HG03108 (cell line): ENCODE measurements around the gene PERCC1.

Experiments used
- ATAC-seq: cut with Tn5 transposase; IDR thresholded peaks from one replicate; pipeline ENCODE4 v1.9.1; 2021; ENCODE audit warnings: moderate library complexity; ENCODE audit not compliant: unreplicated experiment

PERCC1 gene

DNA sequence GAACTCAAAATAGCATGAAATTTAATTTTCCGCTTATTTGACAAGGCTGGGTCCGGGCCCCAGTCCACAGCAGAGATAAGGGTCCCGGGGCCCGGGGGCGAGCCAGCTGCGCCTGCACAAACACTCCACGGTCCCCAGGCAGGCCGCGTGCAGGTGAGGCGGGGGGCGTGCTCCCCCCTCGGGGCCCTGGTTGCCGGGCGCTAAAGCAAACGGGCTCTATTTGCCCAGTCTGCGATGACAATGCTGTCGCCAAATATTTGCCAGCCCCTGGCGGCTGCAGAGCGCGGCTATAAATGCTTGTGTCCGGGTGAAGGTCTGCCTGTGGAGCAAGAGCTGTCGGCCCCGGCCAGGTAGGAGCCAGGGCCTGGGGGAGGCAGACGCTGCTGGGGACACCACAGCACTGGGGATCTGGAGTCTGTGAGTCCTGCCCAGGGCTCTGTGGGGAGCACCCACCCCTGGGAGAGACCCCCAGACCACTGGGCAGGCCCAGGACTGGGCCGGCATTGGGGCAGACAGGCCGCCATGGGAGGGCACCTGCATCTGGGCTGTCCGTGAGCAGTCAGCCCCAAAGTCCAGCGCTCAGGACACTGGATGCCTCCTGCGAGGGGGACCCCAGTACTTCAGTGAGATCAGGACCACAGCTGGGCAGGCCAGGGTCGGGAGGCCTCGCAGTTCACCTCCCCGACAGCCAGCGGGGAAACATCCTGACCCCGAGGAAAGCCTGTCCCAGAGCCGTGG is at the start of gene PERCC1:
Gene PERCC1, plus strand, starts transcription at position 320 of the 738 bp plus-strand sequence. CDS start 1,516 bp downstream, outside the sequence.
- ATAC-seq = no peak

DNA sequence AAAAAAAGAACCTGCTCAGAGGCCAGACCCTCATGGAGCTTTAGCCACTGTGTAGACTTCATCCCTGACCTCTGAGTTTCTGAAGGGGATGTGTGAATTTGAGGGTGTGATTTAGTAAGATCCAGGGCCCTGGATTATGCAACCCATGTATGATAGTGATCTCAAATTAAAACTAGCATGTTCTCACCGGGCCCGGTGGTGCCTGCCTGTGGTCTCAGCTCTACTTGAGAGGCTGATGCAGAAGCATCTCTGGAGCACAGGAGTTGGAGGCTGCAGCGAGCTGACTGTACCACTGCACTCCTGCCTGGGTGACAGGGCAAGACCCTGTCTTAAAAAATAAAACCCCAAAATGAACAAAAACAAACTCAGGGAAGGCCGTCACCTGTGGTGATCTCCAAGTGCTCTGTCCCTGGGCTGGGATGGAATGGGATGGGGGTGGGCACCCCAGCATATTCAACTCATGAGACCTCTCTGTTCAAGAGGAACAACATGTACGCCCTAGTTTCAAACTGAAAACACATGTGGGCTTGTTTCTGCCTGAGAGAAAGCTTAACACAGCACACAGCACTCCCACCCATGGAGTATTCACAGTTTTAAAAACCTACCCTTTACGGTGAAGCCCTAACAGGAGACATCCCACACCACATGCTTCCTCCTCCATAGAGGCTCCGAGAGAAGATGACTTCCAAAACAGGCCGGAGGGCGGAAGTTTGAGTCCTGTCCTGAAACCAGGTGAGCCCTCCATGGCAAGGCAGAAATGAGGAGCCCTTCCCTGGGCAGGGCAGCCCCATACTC is 49.1 kb upstream of the PERCC1 start:
- no peak for ATAC-seq

DNA sequence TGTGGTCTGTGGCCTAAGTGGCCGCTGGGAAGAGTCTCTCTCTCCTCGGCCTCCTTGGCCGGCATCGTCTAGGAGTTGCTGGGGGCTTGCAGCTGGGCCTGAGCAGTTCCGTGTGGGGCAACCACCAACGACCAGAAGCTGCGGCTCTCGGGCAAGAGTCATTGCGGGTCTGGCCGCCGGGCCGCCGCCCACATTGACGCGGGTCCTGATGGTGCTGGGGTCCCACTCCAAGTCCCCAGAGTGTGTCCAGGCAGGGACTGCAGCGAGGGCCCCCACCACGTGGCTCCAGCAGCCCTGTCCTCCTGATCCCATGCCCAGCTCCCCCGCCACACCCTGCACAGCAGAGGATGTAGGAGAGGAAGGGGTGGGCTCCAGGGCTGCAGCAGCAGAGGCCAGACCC is 47.3 kb upstream of the PERCC1 start:
- ATAC-seq = no peak

DNA sequence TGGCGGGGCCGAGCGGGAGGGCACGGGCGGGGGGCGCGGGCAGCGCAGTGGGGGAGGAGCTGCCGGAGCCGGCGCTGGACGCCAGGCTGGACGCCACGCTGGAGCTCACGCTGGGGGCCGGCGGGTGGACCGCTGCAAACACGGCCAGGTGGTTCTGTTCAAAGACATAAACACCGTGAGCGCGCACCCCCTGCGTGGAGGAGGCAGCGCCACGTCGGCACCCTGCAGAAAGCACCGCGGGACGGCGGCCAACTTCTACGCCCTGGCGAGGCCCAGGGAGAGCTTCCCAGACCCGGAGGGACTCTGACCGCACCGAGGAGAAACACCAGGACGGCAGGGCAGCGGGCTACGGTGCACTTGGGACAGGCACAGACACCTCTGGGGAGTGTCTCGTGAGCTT is 45.6 kb upstream of the PERCC1 start:
- no peak for ATAC-seq

DNA sequence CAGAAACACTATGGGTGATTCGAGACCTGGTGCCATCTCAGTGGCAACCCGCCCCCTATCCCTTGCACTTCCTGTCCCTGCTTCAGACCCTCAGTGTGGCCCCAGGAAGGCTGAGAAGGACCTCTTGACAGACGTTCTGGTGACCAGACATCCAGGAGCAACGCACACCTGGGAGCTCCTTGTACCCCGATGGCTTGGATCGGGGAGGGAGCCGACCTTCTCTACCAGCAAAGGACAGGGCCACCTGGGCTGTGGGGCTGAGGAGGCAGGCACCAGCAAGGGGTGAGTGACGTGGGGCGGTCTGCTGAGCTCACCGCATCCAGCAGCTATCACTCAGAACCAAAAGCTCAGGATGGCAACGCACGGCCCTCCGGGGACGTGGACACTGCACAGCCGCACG is 43.5 kb upstream of the PERCC1 start:
- ATAC-seq = no peak

DNA sequence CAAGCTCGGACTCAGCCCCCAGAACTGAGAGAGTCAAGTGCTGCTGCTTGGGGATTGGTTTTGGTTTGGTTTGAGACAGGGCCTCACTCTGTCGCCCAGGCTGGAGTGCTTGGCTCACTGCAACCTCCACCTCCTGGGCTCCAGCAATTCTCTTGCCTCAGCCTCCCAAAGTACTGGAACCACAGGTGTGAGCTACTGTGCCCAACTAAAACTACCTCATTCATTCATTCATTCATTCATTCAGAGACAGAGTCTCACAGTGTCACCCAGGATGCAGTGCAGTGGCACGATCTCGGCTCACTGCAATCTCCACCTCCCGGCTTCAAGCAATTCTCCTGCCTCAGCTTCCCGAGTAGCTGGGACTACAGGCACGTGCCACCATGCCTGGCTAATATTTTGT is 41.1 kb upstream of the PERCC1 start:
- no peak for ATAC-seq

DNA sequence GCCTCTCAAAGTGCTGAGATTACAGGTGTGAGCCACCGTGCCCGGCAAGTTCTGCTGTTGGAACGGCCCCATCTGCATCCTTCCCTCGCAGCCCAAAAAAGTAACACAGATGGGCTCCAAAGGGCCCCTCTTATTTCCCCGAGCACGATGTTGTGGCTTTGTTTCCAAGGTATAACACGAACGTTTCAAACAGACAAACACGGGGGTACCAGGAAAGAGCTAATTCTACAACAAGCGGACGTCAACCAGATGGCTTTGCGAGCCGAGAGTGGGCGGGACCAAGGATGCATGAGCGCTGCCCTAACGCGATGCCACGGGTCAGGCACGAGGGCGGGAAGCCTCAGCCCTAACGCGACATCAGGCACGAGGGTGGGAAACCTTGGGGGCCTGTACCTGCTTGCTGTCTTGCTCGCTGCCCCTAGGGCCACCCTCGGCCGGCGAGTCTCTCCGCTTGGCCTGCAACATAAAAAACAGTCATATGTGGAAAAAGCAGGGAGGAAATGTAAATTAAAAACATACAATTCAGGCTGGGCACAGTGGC is 40.6 kb upstream of the PERCC1 start:
- no peak for ATAC-seq

DNA sequence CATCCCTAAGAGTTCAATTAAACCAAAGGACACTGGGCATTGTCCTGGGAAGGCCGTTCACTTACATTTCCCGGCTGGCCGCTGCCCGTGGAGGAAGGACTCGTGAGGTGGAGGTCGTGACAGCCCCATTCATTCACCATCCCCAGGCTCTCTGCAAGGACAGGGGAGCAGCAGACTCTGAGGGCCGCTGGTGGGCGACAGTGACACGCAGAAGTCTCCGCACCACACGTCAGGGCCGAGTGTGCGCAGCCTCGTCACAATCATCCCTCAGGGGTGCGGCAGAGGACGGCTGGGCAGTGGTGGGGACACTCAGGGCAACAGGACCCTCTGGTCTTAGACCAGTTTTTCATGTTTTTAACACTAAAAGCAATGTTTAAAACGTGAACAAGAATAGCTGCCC is 38.1 kb upstream of the PERCC1 start:
- no peak for ATAC-seq

DNA sequence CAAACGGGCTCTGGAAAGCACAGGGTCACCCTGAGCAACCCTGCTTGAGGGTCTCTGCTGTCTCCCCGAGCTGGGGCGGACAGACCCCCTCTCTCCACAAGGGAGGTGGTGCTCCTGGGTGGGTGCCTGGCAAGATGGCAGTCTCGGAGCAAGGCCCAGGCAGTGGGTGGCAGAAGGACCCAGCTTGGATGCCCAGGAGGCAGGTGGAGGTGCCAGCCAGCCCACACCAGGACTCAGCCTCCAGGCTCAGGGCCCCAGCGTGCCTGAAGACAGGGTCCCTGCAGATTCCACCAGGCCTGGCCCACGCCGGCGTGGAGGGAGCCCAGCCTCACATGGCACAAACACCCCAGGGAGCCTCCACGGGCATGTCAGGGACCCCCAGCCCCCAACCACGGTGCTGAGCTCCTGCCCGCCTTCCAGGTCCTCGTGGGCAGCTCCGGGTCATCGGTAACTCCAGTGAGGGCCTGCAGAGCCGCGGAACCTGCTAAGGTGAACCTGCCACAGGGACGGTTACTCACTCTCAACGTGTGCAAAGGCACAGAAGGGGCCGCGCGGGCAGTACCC is 37.2 kb upstream of the PERCC1 start:
- no peak for ATAC-seq

DNA sequence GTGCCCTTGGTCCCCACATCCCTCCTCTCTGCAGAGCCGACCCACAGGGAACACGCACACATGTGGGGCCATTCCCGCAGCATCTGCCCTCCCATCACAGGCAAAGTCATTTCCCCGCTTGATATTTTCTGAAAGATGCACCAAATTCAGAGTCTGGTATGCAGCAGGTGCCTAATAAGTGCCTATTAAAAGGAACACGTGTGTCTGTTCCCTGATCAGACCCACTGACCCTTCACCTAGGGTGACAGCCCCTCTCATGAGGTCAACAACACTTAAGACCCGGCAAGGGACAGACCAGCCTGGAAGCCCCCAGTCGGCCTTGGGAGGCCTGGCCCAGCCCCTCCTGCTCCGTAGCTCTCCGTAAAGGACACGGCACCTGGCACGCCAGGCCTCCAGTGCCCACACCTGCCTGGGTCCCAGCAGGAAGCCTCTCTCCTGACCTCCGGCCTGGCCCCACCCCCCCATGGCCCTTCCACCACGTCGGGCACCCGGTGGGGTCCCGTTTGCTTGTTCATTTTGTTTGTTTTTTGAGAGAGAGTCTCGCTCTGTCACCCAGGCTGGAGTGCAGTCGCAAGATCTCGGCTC is 36.4 kb upstream of the PERCC1 start:
- ATAC-seq = no peak

DNA sequence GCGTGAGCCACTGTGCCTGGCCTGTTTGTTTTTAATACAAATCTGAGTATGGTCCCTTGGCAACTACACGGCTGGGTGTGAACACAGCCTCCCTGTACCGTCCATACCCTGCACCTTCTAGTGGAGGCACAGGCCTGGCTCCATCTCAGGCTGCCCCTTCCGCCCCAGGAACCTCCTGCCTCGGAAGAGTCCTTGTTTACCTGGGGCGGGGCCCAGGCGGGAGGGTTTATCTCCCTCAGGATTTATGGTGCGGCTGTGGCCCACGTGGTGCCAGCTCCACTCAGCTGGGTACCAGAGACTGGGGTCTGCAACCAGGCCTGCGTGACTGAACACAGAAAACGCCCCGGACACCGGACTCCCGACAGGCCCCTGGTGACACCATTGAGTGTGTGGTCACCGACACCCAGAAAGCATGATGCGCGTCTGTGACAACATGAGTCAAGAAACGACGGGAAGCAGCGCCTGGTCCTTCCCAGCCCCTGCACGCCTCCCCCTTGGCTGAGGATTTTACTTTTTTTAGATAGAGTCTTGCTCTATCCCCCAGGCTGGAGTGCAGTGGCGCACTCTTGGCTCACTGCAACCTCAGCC is 35.3 kb upstream of the PERCC1 start:
- ATAC-seq = no peak

DNA sequence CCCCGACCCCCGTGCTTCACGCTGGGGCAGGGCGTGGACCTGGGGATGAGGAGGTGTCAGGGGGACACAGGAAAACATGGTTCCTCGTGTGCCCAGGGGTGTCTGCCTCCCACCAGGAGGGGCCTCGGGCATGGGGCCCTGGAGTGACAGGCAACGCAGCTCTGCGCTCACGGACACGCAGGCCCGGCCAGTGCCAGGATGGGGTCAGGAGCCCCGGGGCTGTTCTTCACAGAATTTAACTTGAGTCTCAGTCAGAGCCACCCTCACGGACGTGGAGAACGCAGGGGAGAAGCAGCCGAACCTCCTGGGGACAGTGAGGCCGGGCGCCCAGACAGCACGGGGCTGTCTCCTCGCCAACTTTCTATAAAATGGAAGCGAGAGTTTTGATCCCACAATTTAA is 33.1 kb upstream of the PERCC1 start:
- ATAC-seq = no peak

DNA sequence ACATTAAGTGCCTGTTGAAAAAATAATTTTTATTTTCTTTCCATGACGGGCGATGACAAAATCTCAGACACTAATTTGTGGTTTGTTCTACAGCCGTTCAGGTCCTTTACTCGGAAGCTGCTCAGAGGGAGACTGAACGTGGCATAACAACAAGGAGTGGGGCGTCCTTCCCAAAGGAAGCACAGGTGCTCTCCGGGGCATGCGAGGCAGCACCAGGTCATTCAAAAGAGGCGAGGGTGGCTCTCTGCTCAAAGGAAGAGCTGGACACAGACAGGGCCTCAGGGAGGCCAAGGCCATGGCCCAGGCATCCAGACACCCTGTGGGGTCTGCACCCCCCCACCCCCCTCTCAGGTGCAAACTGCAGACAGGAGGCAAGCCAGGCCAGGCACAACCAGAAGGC is 32.5 kb upstream of the PERCC1 start:
- no peak for ATAC-seq

DNA sequence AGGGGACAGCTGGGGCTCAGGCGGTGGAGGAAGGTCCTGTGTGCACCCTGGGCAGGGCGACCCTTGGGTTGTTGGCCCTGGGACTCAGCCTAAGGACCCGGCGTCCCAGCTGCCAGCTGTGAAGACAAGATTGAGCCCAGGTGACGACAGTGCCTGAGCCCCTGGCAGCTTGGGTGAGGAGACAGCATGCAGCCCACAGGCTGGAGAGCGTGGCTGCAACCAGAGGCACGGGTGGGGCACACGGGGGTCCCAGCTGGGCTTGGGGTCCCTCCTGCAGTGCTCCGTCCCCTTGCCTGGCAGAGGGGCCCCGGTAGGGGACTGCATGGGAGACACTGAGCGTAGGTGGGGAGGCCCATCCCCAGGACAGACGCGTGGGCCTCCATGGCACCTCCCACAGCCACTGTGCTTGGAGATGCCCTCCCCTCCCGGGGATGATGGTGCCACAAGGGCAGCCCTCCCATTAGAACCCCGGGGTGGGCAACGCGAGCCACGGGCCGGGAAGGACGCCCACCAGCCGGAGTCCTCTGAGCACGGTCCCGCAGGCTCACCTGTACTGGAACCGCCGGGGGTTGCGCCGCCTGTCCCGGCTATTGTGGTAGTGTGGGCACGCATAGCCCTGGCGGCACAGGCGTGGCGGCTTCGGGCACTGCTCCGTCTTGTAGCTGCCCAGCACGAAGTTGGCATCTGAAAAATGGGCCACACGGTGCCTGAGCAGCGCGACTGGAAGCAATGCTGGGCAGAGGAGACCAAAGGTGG is 31.9 kb upstream of the PERCC1 start:
- ATAC-seq = no peak

DNA sequence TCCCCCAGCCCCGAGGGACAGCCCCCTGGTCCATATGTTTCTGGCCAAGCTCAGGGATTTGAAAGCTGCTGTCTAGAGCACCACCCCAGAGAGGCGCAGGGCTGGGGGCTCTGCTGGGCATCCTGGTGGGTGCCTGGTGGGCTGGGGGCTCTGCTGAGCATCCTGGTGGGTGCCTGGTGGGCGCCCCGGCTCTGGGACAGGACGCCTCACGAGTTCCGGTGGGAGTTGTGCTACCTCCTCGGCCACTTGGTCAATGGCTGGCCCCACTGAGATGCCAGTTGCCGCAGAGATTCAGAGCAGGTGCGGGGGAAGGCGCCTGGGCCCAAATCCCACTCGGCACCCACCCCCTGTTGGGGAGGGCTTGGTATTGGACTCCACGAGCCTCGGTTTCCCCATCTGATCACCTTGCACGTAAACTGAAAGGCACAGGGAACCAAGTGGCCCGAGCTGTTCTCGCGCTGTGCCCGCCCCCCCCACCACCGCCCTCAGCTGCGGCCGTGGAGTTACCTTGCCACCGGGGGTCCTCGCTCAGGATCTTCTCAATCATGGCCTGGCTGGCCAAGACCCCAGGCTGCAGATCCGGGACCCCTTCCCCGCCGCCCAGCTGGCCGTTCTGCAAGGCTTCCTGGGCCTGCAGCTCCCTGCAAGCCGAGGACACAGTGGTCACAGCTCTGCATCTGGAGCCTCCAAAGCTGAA is 29.7 kb upstream of the PERCC1 start:
- no peak for ATAC-seq

DNA sequence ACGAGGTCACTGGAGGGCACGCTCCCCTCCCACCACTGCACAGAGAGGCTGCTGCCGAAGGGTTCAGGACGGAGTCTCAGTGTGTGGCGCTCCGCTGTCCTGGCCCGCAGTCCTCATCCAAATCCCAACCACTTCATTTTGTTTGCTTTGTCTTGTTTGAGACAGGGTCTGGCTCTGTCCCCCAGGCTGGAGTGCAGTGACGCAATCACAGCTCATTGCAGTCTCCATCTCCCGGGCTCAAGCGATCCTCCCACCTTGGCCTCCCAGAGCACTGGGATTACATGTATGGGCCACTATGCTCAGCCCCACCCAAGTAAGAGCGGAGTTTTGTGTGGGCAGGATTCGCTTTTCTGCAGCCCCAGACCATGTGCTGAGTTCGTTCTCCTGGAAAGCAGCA is 29.1 kb upstream of the PERCC1 start:
- no peak for ATAC-seq

DNA sequence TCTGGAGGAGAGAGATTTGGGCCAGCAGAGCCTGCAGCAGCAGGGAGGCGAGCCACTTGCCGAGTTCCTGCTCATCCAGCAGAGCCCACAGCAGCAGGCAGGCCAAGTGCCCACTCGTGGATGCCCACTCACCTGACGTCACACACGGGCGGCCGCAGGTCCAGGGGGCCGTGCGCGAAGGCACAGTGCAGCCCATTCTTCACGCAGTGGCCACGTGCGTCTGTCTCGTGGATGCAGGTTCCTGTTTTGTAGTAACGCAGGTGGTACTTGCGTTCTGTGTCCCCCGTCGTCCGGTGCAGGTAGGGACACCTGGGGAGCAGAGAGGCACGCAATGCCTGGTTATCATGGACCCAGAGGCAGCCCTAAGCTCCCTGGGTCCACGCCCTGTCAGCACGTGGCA is 27.8 kb upstream of the PERCC1 start:
- ATAC-seq = no peak

DNA sequence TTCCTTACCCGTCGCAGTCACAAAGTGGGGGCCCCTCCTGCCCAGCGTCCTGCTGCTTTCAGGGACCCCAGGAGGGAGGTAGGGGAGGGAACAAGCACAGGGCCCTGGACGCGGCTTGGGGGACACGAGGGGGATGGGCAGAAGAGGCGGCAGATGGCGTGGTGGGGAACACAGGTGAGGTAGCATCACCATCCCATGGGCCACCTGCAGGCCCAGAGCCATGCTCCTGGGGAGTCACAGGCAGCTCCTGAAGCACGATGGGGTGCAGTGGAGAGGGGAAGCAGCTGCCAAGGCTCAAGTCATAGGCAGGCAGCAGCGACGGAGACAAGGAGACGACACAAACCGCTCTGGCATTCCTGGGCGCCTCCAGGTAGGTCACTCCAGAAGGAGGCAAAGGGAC is 27.1 kb upstream of the PERCC1 start:
- ATAC-seq = no peak

DNA sequence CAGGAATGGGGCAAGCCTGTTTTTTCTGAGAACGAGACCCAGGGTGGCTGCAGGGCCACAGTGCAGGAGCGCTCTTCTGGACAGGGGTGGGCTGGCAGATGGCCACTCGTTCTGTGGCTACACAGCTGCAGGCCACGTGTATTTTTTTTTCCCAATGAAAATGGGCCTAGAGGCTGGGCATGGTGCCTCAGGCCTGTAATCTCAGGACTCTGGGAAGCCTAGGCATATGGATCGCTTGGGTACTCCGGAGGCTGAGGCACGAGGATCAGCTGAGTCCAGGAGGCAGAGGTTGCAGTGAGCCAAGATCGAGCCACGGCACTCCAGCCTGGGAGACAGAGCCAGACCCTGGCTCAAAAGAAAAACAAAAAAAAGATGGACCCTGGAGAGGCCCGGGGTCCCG is 23.1 kb upstream of the PERCC1 start:
- no peak for ATAC-seq
